ENCODE data around the gene DCANP1.

GRCh38 chr5:135454946-135455345, 7.8 kb upstream of the DCANP1 start:
- TF ChIP-seq CTCF (IDR thresholded peaks at IDR 0.05) (no peak), POLR2A (IDR thresholded peaks at IDR 0.05) (no peak), EP300 (IDR thresholded peaks at IDR 0.05) (no peak)

All from ovary (tissue), 3 donors.